Vagina (tissue), 2 donors: ENCODE data around the gene USP1.

Source experiments
- POLR2A ChIP-seq, 2 donors: fragments of 450-650 bp; IDR thresholded peaks; one replicate each; pipeline ENCODE4 v1.6.1; 2017; ENCODE audit warnings: antibody characterized with exemption in 2 of 2, mild to moderate bottlenecking in 2 of 2, moderate library complexity in 2 of 2
- POLR2AphosphoS5 ChIP-seq, 2 donors: sonication (generic); formaldehyde crosslinking; IDR thresholded peaks; one replicate each; pipeline ENCODE4 v1.9.0; 2017; ENCODE audit warnings: antibody characterized with exemption in 2 of 2, mild to moderate bottlenecking in 2 of 2, low read depth in 1 of 2; ENCODE audit not compliant: insufficient read depth in 1 of 2
- TF ChIP-seq, protein P1 (sequence below), 3 experiments: fragments of 450-650 bp in 2 of 3; fragments of 200-600 bp in 1 of 3; sonication (generic) in 1 of 3; IDR thresholded peaks; one replicate each; pipeline ENCODE4 v1.5.1; 2017 to 2019; ENCODE audit warnings: antibody characterized with exemption in 3 of 3, mild to moderate bottlenecking in 2 of 3, moderate library complexity in 2 of 3

DNA sequence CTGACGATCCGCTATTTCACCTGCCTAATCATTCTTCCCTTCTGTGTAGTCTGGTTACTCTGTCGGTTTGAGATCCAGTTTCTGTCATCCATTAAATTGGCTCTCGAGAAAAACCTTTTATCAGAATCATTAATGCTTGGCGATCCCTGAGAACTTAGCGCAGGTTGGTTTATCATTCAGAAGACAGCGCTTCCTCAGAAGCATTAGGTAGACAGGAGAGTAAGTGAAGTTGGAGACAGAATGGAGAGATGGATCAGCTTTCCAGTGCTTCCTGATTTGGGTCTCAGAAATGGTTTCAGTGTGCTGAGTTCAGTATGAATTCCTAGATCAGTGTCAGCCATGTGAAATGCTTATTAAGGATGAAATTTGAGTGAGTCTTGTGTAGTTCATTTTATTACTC lies 1.3 kb downstream of the USP1 start:
- TF ChIP-seq, protein P1, sequence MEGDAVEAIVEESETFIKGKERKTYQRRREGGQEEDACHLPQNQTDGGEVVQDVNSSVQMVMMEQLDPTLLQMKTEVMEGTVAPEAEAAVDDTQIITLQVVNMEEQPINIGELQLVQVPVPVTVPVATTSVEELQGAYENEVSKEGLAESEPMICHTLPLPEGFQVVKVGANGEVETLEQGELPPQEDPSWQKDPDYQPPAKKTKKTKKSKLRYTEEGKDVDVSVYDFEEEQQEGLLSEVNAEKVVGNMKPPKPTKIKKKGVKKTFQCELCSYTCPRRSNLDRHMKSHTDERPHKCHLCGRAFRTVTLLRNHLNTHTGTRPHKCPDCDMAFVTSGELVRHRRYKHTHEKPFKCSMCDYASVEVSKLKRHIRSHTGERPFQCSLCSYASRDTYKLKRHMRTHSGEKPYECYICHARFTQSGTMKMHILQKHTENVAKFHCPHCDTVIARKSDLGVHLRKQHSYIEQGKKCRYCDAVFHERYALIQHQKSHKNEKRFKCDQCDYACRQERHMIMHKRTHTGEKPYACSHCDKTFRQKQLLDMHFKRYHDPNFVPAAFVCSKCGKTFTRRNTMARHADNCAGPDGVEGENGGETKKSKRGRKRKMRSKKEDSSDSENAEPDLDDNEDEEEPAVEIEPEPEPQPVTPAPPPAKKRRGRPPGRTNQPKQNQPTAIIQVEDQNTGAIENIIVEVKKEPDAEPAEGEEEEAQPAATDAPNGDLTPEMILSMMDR (IDR thresholded peaks at IDR 0.05), result no peak
- no peak for TF ChIP-seq POLR2AphosphoS5 (IDR thresholded peaks at IDR 0.05; ENCODE audit: insufficient read depth in 1 of 2, low read depth in 1 of 2)
- no peak for TF ChIP-seq POLR2A (IDR thresholded peaks at IDR 0.05)
